ENCODE results near the gene HORMAD2.

HORMAD2 gene, protein sequence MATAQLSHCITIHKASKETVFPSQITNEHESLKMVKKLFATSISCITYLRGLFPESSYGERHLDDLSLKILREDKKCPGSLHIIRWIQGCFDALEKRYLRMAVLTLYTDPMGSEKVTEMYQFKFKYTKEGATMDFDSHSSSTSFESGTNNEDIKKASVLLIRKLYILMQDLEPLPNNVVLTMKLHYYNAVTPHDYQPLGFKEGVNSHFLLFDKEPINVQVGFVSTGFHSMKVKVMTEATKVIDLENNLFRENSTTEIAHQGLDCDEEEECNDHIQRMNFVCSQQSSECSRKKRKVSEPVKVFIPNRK

DNA sequence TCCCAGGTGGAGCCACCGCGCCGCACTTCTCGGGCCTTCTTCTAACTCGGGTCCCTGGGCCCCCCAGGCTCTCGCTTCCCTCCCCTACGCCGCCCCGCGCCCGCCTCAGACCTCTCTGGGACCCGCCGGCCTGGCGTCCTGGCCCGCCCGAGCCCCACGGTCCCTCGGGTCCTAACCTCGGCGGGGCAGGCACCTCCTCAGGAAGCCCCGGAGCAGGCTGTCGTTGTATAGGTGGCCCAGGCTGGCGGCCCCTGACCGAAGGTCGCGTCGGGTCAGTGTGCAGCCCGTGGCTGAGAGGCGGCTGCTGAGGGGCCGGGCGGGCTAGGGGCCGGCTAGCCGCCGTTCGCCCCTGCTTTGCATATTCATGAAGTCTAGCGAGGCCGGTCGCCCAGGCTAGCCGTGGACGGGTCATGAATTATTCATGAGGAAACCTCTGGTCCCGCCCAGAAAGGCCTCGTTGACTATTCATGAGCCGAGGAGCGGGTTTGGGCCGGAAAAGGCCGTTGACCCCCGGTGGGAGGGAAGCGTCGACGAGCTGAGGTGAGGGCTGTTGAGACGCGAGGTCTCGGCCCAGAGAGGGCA is at the start of gene HORMAD2:
HORMAD2 (plus strand) TSS at position 513 of the 582 bp plus-strand sequence. CDS start 13,489 bp downstream, outside the sequence.
- DNase-seq (ENCODE audit: low spot score) (no peak), FAIRE-seq (no peak)

GRCh38 chr22:30031328-30031727 is 48.9 kb upstream of the HORMAD2 start:
- FAIRE-seq = no peak
- DNase-seq (ENCODE audit: low spot score) = no peak

DNA sequence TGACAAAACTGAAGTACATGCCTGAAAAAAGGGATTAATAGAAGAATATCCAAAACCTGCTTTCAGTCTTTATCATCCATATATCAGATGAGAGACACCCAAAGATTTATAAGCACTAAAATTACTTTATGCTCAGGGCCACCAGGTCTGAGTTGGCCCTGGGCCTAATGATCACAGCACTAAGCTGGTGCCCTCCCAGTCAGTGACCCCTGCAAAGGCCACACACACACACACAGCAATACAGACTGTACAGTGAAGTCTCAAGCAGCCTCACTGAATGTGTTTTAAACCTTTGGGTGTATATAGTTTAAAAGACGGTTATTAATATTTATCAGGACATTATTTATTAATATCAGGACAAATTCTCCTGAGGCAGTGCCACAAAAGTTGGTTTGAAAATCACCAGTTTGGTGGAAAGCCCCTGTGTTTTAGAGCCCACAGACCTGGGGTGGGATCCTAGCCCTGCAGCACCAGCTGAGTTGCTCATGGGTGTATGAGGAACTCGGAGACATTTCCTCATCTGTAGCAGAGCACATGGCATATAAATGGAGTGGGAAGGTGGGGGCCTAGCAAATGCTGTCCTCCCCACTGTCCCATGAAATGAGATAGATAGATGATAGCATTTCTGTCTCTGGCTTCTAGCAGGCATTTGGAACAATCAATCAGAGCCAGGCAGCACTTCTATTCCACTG is 48.4 kb upstream of the HORMAD2 start:
- no peak for FAIRE-seq
- DNase-seq (ENCODE audit: low spot score) = no peak

- DNase-seq (ENCODE audit: low spot score) (no peak), FAIRE-seq (no peak)
Observed at GRCh38 chr22:30033137-30033536, 47.1 kb upstream of the HORMAD2 start.

GRCh38 chr22:30033901-30034300 is 46.4 kb upstream of the HORMAD2 start:
- no peak for FAIRE-seq
- no peak for DNase-seq (ENCODE audit: low spot score)

- no peak for FAIRE-seq
Observed at GRCh38 chr22:30036656-30037055, 43.6 kb upstream of the HORMAD2 start.

DNA sequence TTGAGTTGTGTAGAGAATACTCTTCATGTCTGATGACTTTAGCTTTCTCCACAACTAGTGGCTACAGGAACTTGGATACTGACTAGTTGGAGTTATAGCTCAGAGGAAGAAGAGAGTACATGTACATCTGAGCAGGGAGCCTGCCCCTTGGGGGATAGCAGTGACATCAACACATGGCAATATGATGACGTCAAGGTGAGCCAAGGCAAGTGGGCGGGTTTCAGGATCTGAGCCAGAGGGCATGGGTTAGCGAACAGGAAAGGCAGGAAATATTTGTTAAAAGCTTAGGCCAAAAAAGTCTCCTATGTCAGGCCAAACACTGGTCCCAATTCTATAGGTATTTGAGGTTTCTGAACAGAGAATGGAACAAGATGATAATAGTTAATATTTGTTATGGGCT is 42.0 kb upstream of the HORMAD2 start:
- DNase-seq (ENCODE audit: low spot score) = peak; percentile 7
- no peak for FAIRE-seq

More at GRCh38 chr22:30036656-30037055, 43.6 kb upstream of the HORMAD2 start:
- peak; percentile 22 for DNase-seq (ENCODE audit: low spot score)

DNA sequence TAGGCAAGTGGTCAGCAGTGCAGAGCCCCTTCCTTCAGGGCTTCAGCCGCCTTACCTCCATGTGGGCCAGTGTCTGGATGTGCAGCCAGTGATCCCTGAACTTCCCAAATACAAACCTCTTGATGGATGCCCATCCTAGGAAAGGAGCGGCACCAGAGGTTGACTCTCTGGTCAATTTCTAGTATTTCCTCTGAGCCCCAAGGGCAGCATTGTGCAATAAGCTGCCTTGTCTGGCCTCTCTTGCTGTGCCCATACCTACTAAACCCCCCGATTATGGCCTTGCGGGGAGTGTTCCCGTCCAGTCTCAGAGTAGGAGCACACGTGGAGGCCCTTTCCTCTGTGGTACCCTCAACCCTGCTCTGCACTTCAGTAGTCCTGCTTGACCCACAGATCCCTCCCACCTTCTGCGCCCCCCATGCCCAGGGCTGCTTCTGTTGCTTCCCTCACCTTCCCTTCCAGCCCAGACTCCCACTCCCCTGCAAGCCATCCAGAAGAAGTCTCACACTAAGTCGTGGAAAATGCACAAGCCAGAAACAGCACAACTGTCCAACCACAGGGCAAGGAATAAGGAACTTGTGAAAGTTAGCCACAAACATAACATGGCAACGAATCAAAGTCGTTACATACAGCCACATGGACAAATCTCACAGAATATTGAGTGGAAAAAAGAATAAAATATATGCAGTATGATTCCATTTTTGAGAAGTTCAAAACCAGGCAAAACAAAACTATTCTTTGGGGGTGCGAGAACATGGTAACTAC is 39.6 kb upstream of the HORMAD2 start:
- DNase-seq (ENCODE audit: low spot score) (no peak), FAIRE-seq (no peak)

DNA sequence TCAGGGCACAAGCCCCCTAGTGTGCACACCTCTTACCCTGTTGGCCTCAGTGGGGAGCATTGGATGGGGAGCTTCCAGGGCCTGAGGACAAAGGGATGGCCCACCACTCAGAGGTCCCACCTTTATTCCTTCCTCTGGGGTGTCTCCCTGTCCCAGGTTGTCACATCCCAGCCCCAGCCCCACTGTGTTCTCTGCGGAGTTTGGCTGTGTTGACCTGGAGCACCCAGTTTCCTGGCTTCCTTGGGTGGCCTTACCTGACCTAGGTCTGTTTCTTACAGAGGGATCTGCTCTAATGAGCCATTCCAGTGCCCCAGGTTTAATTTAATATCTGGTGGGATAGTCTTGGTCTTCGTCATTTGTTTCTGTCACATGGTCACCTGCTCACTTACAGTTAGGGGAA is 38.8 kb upstream of the HORMAD2 start:
- FAIRE-seq (no peak), DNase-seq (ENCODE audit: low spot score) (no peak)

DNA sequence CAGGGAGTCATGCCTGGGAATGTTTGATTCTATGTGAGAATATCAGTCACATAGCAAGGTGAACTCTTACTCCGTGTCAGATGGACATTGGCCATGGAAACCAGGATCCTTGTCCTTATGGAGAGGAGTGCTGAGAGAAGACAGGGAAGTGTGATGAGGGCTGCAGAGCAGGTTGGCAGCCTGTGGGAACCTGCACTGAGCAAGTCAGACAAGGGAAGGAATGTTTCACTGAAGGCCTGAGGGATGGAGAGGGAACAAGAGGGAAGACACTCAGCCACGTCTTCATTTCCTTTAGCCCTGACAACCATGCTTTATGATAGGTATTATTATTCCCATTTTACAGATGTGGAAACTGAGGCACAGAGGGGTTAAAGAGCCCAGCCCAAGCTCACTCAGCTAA is 38.4 kb upstream of the HORMAD2 start:
- DNase-seq (ENCODE audit: low spot score) = no peak
- FAIRE-seq = no peak

DNA sequence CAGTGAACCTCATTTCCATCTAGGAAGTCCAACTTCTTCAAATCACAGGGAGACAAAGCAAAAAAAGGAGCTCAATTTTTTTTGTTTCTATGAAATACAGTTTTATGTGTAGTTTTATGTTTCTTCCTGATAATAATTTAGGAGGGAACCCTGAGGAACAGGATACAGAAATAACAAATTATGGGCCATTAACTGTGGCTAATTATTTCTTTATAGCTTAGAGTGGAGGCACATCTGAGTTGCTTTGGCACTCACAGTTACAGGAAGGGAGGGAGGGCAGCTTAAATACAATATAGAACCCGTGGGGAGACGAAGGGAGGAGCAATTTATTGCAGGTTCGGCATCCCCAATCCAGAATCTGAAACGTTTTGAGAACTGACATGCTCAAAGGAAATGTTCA is 37.1 kb upstream of the HORMAD2 start:
- no peak for DNase-seq (ENCODE audit: low spot score)

DNA sequence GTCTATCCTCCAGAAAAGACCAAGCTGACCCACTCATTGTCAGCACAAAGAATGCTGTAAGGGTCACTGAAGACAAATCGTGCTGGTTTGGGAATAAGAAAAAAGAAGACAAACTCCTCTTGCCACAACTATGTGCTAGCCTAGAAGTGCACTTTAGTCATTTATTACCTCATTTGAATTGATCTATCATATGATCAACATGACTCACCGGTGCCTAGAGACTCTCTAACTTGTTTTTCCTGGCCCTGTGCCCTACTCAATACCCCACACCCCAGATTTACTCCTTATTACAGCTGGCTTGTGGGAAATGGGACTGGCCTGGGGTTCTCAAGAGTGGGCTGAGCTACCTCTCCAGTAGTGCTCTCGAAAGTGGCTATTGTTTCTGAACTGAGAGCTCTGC is 35.9 kb upstream of the HORMAD2 start:
- peak; percentile 65 for DNase-seq (ENCODE audit: low spot score)
- FAIRE-seq = peak; percentile 25

More for the DNA sequence above, 37.1 kb upstream of the HORMAD2 start:
- no peak for FAIRE-seq

- no peak for DNase-seq (ENCODE audit: low spot score)
- no peak for FAIRE-seq
Observed at GRCh38 chr22:30044881-30045493, 35.3 kb upstream of the HORMAD2 start.

GRCh38 chr22:30045494-30045887 is 34.8 kb upstream of the HORMAD2 start:
- FAIRE-seq (no peak), DNase-seq (ENCODE audit: low spot score) (no peak)

DNA sequence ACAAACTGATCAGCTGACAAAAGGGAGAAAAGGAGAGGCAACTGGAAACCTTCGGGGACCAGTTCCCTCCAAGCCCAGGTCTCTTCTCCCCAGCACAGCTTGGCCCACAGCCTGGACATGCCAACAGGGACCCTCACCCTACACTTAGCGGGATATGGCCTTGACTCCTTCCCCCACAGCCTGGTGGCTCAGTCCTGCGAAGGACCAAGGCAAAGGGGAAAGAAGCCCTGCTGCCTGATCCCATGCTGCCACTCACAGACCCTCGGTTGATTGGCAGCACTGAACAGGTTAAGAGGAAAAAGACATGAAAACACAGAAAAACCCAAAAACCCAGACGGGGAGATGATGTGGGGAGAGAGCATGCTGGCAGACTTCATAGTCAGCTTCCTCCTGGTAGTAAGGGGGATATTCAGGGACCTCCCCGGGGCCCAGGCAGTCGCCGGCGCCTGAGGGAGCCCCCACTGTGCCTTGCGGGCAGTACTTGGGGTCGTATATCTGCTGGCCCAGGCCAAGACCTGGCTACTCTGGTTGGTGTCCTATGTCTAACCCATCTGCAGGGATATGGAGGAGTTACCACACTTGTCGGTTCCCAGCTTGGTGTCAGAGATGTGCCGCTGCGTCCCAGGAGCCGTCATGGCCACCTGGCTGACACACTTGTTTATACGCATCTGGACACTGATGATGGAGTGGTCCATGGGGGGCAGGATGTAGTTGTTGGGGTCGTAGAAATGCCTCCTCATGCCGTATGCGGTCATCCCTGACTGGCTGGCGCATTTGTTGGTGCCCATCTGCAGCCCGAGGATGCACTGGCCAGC is 34.2 kb upstream of the HORMAD2 start:
- FAIRE-seq (no peak), DNase-seq (ENCODE audit: low spot score) (no peak)

DNA sequence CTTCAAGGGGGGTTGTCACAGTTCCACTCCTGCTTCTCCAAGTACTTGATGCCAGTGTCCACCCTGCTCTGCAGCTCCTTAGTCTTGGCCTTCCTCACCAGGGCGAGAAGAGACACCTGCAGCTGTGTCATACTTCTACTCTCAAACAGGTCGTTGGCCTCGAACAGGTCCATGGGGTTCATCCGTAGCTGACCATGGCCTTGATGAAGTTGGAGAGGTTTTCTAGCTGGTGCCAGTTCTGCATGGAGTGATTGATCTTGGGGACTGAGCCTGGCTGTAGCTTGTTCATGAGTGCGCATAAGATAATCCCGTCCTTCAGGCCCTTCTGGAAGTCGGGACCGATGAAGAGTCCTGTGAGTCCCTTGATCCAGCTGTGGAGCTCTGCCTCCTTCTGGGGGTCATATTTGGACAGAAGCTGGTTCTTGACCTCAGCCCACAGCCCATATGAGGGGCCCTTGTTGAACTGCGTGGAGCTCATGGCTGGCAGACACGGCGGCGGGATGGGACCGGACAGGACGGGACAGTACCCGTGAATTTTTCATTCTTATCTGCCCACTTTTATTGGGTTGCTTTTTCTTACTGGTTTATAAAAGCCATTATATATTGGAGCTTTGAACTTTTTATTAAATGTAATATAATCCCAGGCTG is 33.4 kb upstream of the HORMAD2 start:
- FAIRE-seq (no peak), DNase-seq (ENCODE audit: low spot score) (no peak)

GRCh38 chr22:30047364-30047738 is 32.9 kb upstream of the HORMAD2 start:
- no peak for FAIRE-seq
- DNase-seq (ENCODE audit: low spot score) = no peak

GRCh38 chr22:30048681-30049080 is 31.6 kb upstream of the HORMAD2 start:
- DNase-seq (ENCODE audit: low spot score) (no peak), FAIRE-seq (no peak)

GRCh38 chr22:30054067-30054763 is 26.0 kb upstream of the HORMAD2 start:
- FAIRE-seq = no peak

GRCh38 chr22:30054764-30055069 is 25.5 kb upstream of the HORMAD2 start:
- FAIRE-seq (no peak), DNase-seq (ENCODE audit: low spot score) (no peak)

More at GRCh38 chr22:30054067-30054763, 26.0 kb upstream of the HORMAD2 start:
- no peak for DNase-seq (ENCODE audit: low spot score)
